SU-DHL-6 (cell line): ENCODE results near the gene ZNF81.
A peak's percentile ranks its signal among the peaks of the same experiment; 100 is the strongest.

ENCODE experiments used
- H2AFZ ChIP-seq: fragments of 200-600 bp; sonication (generic); 2 replicates; pipeline ENCODE4 v1.6.1; 2014; ENCODE audit warnings: low read depth, mild to moderate bottlenecking, moderate library complexity, mixed read lengths, antibody characterized with exemption, low read length; ENCODE audit not compliant: severe bottlenecking
- H3F3A ChIP-seq: fragments of 200-600 bp; shearing (Covaris generic); 2 replicates; pipeline ENCODE4 v1.6.0; 2016; ENCODE audit warnings: antibody characterized with exemption, mild to moderate bottlenecking; ENCODE audit not compliant: insufficient read depth
- H3K27ac ChIP-seq: fragments of 200-600 bp; sonication (generic); 2 replicates; pipeline ENCODE4 v1.5.1; 2016; ENCODE audit warnings: low read depth, mild to moderate bottlenecking, low read length, moderate library complexity, mixed read lengths
- H3K27me3 ChIP-seq: fragments of 200-600 bp; sonication (generic), shearing (Covaris generic); 2 replicates; pipeline ENCODE4 v1.6.0; 2014; ENCODE audit warnings: mild to moderate bottlenecking, low read length
- H3K36me3 ChIP-seq: fragments of 200-600 bp; sonication (generic); 2 replicates; pipeline ENCODE4 v1.6.1; 2014; ENCODE audit warnings: mild to moderate bottlenecking, low read length, mixed read lengths
- H3K4me2 ChIP-seq: fragments of 300-600, 200-600 bp; shearing (Covaris generic), sonication (generic); 2 replicates; pipeline ENCODE4 v1.6.0; 2014; ENCODE audit warnings: low read length, low read depth, mild to moderate bottlenecking; ENCODE audit not compliant: poor library complexity, severe bottlenecking
- H3K4me3 ChIP-seq: fragments of 200-600 bp; sonication (generic); 2 replicates; pipeline ENCODE4 v1.5.1; 2014; ENCODE audit warnings: antibody characterized with exemption, low read length, mild to moderate bottlenecking, mixed read lengths; ENCODE audit not compliant: insufficient read depth, poor library complexity, severe bottlenecking
- H3K79me2 ChIP-seq: fragments of 200-600 bp; sonication (generic); 2 replicates; pipeline ENCODE4 v1.6.1; 2014; ENCODE audit warnings: mild to moderate bottlenecking, low read length, moderate library complexity; ENCODE audit not compliant: insufficient read depth
- H3K9ac ChIP-seq: fragments of 200-600 bp; sonication (generic); 2 replicates; pipeline ENCODE4 v1.7.0; 2014; ENCODE audit warnings: mild to moderate bottlenecking, low read length
- H3K9me2 ChIP-seq: fragments of 200-600 bp; sonication (generic); replicated peaks from 2 replicates; pipeline ENCODE4 v1.6.1; 2014; ENCODE audit warnings: low read length; ENCODE audit not compliant: insufficient read depth
- H3K9me3 ChIP-seq: fragments of 200-600 bp; sonication (generic); 2 replicates; pipeline ENCODE4 v1.6.1; 2014; ENCODE audit warnings: low read length, mixed read lengths; ENCODE audit not compliant: insufficient read depth
- H4K20me1 ChIP-seq: fragments of 200-600 bp; sonication (generic); 2 replicates; pipeline ENCODE4 v1.6.1; 2014; ENCODE audit warnings: low read depth, mild to moderate bottlenecking, antibody characterized with exemption, low read length, moderate library complexity, mixed read lengths
- EZH2phosphoT487 ChIP-seq: fragments of 200-600 bp; sonication (generic), shearing (Covaris generic); conservative IDR thresholded peaks from 2 replicates; pipeline ENCODE4 v1.6.1; 2018; ENCODE audit warnings: mild to moderate bottlenecking, antibody characterized with exemption, low read length, moderate library complexity, mixed read lengths
- TF ChIP-seq, protein P1 (sequence below): fragments of 200-600 bp; sonication (generic); IDR thresholded peaks from one replicate; pipeline ENCODE4 v1.5.1; 2017; ENCODE audit warnings: antibody characterized with exemption, mild to moderate bottlenecking, low read length, moderate library complexity; ENCODE audit not compliant: insufficient read depth, poor library complexity, severe bottlenecking

The ZNF81 gene

DNA sequence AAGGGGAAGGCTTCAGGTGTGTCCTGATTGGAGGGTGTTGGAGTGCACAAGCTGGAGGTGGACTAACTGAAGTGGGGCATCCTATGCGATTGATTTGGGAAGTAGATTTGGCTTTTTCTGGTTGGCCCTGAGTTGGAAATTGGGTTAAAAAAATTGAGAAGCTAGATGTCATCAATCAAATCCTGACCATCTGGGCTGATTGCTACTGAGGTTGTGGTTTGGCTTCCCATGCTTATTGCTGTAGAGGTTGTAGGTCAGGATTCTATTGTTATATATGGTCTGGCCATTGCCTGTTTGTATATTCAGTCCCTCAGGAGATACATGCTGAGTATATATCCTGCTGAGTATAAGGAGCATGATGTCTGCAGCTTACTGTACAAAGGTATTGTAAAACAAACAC, 7.7 kb upstream of the ZNF81 start:
- no peaks in the 10 kb centered on the region for H3K27me3 ChIP-seq
- no peaks in the 10 kb centered on the region for H3K9me2 ChIP-seq
- H3K27ac ChIP-seq = no peak overlapping the region
- no peaks in the 10 kb centered on the region for H3K36me3 ChIP-seq
- no peak overlapping the region for H3K4me3 ChIP-seq
- no peak overlapping the region for H3K4me2 ChIP-seq
- TF ChIP-seq, protein P1, sequence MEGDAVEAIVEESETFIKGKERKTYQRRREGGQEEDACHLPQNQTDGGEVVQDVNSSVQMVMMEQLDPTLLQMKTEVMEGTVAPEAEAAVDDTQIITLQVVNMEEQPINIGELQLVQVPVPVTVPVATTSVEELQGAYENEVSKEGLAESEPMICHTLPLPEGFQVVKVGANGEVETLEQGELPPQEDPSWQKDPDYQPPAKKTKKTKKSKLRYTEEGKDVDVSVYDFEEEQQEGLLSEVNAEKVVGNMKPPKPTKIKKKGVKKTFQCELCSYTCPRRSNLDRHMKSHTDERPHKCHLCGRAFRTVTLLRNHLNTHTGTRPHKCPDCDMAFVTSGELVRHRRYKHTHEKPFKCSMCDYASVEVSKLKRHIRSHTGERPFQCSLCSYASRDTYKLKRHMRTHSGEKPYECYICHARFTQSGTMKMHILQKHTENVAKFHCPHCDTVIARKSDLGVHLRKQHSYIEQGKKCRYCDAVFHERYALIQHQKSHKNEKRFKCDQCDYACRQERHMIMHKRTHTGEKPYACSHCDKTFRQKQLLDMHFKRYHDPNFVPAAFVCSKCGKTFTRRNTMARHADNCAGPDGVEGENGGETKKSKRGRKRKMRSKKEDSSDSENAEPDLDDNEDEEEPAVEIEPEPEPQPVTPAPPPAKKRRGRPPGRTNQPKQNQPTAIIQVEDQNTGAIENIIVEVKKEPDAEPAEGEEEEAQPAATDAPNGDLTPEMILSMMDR = no peak
- TF ChIP-seq EZH2phosphoT487 = no peak
- no peaks in the 10 kb centered on the region for H3F3A ChIP-seq
- no peak overlapping the region for H3K9ac ChIP-seq
- H3K79me2 ChIP-seq = no peaks in the 10 kb centered on the region
- no peak overlapping the region for H2AFZ ChIP-seq
- no peaks in the 10 kb centered on the region for H3K9me3 ChIP-seq
- no peaks in the 10 kb centered on the region for H4K20me1 ChIP-seq

DNA sequence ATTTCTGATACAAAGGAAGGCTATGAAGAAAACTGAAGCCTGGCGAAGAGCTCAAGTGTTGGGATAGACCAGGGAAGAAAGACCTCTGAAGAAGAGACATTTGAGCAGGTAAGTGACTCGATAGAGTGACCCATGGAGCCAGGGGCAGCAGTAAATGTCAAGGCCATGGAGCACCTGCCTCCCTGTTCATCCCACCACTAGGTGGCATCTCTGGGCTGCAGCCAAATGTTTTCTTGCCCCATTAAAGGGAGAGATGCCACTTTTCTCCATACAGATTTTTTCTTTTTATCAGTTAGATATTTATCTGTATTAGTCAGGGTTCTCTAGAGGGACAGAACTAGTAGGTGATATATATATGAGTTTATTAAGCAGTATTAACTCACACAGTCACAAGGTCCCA, 4.9 kb upstream of the ZNF81 start:
- TF ChIP-seq EZH2phosphoT487 = no peak
- TF ChIP-seq, protein P1 = peak; percentile 44
- Histone ChIP-seq H3K4me2 (no peak overlapping the region), H3K27ac (no peak overlapping the region), H4K20me1 (no peaks in the 10 kb centered on the region), H3K9ac (no peak overlapping the region), H3F3A (no peaks in the 10 kb centered on the region; the same call in 1 of the 2 replicates), H3K9me2 (no peaks in the 10 kb centered on the region), H3K27me3 (no peaks in the 10 kb centered on the region), H3K36me3 (no peaks in the 10 kb centered on the region), H3K4me3 (no peak overlapping the region), H3K9me3 (no peaks in the 10 kb centered on the region), H3K79me2 (no peaks in the 10 kb centered on the region; the same call in 1 of the 2 replicates), H2AFZ (no peak overlapping the region)

DNA sequence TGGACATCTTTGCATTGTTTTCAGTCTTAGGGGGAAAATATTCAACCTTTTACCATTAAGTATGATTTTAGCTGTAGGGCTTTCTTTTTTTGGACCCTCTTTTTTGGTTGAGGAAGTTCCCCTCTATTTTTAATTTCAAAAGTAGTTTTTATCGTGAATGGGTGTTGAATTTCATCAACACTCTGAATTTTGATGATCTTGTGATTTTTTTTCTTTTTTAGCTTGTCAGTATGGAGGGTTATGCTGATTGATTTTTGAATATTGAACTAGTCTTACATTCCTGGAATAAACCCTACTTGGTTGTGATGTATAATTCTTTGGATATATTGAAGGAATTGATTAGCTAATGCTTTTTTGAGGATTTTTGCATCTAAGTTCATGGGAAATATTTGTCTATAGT, 1.7 kb downstream of the ZNF81 start:
- H3K79me2 ChIP-seq = peaks cover 31% of the 10 kb centered on the region
- no peaks in the 10 kb centered on the region for H3K36me3 ChIP-seq
- no peak overlapping the region for H2AFZ ChIP-seq
- peak overlapping the region; percentile 53; the same call in 1 of the 2 replicates for H3K27ac ChIP-seq
- no peak for TF ChIP-seq EZH2phosphoT487
- TF ChIP-seq, protein P1 = no peak
- H3K9ac ChIP-seq = peak overlapping the region; percentile 77; the same call in 1 of the 2 replicates
- H3K27me3 ChIP-seq = no peaks in the 10 kb centered on the region
- no peaks in the 10 kb centered on the region for H4K20me1 ChIP-seq
- peak overlapping the region; percentile 98 for H3K4me2 ChIP-seq
- peak overlapping the region; percentile 88 for H3K4me3 ChIP-seq
- no peaks in the 10 kb centered on the region for H3K9me2 ChIP-seq
- H3K9me3 ChIP-seq = no peaks in the 10 kb centered on the region
- H3F3A ChIP-seq = no peaks in the 10 kb centered on the region; the same call in 1 of the 2 replicates
